Activated effector memory CD4-positive, alpha-beta T cell treated with anti-CD3 and anti-CD28 coated beads, Interleukin-2, amount 50 U/mL, for 16 hours (primary cell): ENCODE measurements around the gene FLG2.
"Not testable (repeated sequence)": the region's sequence is repeated elsewhere in the genome, so short reads cannot be mapped to it uniquely, and the experiment has no call there.

Experiments
- DNase-seq: peaks from one replicate; pipeline ENCODE4 v3.0.0-alpha.2; 2020

The FLG2 gene

DNA sequence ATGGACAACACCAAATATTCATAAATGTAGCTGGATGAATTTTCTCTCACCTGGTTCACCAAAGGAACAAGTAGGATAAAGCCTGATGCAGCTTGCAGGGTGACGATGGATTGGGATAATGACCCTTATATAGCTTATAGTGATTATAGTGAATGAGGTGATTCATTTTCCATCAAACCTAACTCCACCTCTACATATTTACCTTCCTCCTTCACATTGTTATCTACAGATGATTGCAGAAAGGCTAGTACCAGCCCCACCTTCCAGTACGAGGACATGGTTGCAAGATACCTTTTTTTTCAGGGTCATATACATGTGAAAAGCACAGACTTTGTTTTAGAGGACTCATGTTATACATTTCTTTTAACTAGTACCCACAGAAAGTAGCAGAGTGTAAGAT, at the start of gene FLG2:
Gene FLG2 (minus strand): TSS at position 101 of the 400 bp plus-strand sequence. CDS start 1,122 bp downstream, outside the sequence.
- DNase-seq: no peak

DNA sequence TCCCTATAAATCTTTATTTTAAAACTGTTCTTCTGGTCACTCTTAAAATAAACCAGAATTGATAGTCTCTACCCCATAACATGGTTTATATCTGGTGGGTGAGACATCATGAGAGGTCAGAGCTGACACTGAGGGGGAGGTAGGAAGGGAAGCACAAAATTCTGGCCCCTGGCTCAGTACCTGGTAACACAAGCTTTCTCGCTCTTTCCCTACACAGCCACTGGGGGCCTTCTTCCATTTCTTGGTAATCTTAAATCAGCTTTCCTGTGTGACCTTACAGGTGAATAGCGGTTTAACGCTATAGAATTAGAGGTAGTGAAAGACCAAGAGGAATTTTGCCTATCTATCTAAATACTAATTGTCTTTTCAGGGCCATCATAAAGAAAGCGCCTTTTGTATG, 48.9 kb upstream of the FLG2 start:
- no peak for DNase-seq

DNA sequence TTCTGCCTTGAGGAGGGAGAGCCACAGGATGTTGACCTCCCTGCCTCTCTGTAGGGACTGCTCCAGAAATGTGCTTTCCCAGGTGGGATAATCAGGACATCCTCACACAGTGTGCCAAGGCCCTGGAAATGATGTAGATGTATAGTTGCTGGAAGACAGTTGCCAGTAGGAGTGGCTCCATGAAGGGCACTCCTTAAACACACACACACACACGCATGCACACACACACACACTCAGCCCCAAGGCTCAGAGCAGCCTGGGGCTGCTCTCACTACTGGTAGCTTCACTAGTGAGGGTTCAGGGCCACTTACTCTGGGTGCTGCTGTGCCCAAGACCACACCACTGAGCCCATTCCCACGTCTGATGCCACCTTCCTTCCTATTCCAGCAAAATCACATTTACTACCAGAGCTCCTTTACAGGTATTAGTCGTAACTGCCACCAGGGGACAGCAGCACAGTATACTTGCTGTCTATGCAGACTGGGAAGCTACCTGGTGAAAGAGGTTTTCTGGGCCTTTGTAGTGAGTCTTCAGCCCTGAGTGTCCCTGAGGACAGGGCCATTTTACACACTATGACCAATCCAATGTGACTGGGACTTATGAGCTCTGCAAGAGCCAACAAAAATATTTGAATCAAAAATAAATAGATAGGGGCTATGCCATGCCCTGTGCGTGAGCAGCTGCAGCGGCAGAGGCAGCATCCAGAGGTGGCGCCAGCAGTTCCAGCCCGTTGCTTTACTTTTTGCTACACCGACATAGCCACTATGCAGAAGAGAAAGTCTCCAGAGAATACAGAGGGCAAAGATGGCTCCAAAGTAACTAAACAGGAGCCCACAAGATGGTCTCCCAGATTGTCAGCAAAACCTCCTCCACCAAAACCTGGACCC, 39.2 kb upstream of the FLG2 start:
- no peak for DNase-seq

DNA sequence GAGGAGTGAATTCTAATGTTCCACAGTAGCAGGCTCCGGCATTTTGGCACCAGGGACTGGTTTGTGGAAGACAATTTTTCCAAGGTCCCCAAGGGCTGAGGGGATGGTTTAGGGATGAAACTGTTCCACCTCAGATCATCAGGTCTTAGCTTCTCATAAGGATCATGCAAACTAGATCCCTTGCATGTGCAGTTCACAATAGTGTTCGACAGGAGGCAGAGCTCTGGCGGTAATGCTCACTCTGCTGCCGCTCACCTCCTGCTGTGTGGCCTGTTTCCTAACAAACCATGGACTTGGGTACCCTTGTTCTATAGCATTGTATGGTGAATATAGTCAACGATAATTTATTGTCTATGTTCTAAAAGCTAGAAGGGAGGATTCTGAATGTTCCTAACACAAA, 37.7 kb upstream of the FLG2 start:
- DNase-seq: no peak

DNA sequence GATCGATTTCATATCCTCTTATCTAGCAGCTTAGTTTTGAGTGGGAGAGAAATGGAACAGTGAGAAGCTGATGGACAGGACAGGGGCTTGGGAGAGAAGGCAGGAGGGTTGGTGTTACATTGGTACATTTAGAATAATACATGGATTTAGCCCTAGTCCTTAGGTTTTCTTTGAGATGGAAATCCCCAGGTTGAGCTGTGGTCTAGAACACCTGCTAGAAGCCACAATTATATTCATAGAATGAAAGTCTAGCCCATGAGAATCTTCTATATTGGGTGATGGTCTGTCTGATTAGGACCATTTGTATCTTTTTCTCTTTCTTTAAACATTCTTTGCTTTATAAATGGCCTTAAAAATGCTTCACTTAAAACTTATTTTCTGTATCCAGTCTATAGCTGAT, 34.3 kb upstream of the FLG2 start:
- DNase-seq: no peak

DNA sequence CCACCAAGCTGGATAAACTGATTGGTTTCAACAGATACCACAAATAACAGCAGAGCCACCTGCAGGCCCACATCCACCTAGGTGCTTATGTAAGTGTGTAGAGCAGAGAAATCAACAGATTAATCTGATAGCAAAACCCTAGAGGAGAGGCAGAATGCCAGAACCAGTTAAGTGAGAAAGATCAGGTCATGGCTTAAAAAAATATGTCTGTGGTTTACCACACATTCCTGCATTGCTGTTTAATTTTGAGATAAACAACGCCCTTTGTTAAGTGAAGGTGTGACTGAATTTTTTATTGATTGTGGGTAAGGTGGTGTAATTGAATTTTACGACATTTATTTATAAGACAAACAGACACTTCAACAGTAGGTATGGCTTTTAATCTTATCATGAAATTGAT, 33.1 kb upstream of the FLG2 start:
- DNase-seq: no peak

DNA sequence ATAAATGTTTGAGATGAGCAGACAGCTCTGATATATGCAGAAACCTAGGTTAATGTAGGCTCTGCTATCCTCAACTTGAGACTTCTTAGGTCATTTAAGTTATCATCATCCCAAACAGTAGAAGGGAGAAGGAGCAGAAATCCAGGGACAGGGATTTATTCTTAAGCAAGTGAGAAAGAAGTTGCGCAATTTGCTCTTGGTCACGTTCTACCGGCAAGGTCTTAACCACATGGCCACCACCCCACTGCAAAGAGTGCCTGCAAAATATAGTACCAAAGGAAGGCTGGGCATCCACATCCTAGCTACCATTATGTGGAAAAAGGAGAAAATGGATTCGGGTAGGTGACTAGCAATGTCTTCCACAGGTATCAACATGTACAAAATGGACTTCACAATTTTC, 29.1 kb upstream of the FLG2 start:
- no peak for DNase-seq

DNA sequence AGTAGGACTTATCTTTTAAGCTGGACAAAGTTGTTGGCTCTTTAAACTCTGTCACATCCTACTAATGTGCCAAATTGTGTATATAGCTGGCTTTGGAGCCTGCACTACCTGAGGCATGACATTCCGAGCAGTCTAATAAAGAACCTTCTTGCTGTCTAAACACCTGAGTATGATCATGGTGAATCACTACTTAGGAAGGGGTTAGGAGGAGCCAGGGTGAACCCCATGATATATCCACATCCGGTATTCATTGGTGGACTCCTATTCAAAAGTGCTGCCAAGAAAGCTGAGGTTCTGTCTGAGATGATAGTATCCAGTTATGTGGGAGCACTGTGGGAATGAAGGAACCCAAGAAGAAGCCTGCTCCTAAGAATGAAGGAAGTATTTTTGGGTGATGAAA, 27.1 kb upstream of the FLG2 start:
- no peak for DNase-seq

DNA sequence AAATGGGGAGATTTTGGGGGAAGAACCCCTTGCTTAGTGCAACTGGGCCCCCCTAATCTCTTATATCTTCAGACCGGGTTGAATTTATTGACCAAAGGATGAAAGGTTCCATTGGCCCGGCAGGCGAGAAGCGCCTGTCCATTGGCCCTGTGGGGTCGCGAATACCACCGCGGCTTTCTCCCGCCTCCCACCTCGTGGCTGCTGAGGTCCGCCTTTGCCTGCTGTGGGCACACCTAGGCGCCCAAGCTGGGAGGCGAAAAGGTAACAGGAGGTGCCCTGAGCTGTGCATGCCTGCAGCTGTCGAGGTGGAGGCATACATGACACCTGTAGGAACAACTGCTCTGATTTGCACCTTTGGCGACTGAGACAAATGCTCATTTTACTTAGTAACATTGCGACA, 21.1 kb upstream of the FLG2 start:
- DNase-seq: no peak

DNA sequence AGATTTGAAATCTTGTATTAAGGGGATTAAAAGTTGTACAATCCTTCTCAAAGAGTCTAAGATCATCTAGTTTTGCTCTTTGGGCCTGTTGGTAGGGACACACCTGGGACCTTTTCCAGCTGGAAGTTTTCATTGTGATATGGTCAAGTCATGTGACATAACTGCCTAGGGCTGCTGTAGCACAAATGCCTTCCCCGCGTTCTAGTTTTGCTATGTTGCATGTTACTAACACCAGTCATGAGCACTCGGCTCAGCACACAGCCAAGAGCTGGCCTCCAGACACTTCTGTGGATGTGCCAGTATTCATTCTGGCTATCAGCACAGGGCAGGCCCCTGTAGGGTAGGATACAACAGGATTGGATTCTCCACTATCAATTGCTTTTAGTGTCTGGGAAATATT, 14.6 kb upstream of the FLG2 start:
- no peak for DNase-seq

DNA sequence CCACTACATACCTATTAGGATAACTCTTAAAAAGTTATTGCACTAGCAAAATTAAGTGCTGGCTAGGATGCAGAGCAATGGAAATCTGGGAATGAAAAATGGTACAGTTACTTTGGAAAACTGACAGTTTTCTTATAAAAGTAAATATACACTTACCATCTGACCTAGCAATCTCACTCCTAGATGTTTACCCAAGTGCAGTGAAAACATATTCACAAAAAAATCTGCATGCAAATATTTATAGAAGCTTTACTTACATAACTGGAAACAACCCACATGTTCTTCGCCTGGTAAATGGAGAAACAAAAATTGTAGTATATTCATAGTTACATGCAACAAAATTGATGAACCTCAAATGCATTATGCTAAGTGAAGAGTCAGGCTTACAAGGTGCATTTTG, 12.9 kb upstream of the FLG2 start:
- DNase-seq: no peak

DNA sequence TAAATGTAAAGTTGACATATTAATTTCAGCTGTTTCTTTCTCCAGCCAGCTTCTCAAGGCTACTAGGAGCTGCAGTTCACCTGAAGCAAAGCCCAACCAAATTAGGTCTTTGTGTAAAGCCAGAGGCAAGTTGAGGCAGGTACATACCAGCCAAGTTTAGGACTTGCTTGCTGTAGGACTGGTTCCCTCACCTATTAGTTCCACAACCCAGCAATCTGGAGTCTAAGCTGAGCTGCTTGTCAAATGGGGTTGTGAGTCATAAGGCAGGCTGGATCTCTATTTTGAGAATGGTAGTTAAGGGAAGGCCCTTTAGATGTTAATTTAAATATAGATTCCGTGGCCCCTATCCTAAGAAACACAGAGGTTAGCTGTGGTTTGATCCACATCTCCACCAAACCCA, 7.6 kb upstream of the FLG2 start:
- no peak for DNase-seq

DNA sequence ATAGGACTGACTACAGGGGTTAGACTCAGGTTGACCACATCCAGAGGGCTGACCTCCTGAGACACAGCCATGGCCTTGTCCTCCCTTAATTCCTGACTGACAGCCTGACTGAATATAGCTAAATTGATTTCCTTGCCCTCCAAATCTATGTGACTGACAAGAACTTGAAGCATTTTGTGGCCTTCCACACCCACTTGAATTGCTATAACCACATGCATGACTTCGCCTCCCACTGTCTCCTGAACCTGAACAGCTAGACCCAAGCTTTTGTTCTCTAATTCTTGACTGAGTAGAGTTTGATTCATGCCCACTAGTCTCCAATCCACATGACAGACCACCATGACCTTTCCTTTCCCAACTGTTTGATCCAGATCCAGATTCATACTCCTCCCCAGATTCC, 3.1 kb downstream of the FLG2 start:
- DNase-seq: no peak

DNA sequence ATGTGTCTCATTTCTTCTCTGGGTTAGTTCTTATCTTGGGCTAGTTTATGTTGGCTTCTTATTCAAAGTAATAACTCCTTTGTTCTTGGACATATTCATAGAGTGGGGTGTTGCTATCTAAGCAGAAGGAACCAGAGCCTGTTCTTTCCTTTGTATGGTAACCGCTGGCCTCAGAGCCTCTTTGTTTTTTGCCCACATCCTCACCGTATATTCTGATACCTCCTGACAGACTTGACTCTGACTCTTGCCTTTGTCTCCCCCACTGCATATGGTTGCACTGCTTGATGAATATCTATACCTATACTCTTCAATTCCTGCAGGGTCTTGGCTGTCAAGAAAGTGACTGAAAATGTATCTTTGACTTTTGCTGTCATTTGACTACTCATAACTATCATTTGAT, 10.2 kb downstream of the FLG2 start:
- no peak for DNase-seq

DNA sequence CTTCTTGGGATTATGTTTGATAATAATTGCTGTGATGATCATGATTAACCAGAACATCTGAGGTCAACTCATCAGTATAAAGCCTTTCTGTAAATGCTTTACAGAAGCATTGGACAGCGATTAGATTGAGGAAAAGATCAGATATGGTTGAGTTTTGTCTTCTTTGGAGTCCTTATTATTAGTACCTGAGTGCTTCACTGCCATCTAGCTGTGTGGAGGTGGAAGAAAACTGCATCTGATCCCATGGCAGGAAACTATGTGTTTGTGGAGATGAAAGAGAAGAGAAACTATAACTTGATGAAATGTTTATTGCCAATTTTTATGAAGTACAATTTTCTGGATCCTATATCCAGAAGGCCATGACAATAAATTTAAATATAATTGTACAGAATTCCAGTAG, 11.4 kb downstream of the FLG2 start:
- no peak for DNase-seq

DNA sequence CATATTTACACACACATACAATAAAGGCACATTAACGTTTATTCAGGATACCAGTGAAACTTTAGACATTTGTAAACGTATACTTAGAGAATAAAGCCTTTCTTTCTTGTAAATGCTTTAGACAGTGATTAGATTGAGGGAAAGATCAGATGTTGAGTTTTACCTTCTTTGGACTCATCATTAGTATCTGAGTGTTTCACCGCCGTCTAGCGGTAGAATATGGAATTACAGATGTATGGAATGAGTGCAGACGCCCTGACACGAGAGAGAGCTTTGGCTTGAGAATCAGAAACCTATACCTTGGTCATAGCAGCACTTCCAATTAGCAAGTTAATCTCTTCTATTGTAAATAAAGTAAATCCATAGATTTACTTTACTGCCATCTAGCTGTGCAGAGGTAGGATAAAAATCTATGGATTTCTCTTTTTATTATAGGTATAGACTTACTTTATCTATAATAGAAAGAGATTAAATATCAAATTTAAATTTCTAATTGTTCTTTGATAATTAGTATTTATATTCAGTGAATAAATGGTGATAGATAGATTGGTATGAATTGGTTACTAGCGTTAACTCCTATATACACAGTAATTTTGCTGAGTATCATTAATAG, 12.6 kb downstream of the FLG2 start:
- DNase-seq: peak; percentile 67

DNA sequence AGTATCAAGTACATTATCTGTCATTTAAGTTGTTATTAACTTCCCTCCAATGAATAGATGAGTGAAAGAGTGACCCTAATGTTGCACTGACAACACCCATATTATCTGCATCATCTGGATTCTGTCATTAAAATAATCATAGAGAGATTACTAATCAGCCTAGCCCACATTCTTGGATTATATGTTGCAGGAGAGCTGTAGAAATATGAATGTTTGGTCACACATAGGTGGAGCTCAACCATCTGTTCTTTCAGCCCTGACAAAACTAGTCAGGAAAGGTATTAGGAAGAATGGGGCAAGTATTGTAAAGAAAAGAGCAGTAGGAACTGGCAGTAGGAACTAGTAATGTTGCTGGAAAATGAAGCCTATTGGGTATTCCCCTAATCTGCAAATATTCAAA, 15.4 kb downstream of the FLG2 start:
- no peak for DNase-seq

DNA sequence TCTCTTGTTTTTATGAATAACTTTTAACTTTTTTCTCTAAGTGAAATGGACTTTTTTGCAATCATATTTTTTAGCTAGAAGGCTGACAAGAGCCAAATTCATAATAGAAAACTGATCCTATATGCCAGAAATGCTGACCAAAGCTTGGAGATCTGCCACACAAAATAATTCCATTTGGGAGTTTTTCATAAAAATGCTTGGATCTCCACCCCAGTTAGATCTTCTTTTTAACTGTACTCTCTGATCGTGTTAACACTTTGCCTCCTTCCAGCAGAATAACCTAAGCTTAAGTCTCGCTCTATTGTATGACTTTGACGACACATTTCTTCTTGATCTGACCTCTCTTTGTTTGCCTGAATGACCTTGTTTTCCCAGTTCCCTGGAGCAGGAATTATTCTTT, 16.8 kb downstream of the FLG2 start:
- DNase-seq: no peak

DNA sequence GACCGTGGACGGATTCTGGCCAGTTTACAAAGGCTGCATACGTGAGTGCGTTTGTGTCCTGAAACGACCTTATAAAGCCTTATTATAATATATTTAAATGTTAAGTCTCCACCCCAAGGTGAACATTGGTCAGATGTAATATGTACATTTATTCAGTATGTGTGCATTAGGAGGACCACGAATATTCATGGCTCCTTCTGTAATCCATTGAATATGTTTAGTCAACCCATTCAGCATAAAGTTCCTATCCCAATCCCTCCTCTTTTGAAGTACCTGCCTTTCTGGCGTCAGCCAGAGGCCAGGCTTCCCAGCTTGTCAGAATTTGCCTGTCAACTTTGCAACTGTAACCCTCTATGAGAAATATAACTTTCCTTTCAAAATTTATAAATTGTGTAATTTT, 24.4 kb downstream of the FLG2 start:
- DNase-seq: no peak

DNA sequence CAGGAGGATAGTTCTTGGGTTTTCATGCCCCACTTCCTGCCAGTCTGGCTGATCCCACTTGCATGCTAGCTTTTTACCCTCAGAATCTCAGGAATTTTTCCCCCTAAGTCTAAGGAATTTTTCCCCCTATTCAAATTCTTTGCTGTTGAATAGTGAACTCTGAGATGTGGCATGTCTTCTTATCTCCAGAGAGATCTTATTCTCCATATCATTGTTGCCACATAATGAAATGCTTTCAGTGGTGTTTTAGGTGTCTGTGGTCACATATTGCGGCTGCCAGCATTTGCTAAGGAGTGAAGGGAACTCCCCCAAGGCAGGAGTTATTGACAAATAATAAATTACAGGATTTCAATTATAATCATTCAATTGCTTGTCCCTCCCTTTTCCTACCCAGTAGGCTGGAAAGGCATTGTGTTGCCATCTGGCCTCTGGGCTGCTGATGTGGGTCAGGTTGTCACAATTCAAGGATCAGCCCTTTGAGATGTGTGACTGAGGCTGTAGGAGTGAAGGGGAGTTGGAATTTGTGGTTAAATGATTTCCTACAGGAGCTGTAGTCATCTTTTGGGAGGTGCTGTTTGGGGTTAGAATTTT, 30.9 kb downstream of the FLG2 start:
- DNase-seq: no peak

DNA sequence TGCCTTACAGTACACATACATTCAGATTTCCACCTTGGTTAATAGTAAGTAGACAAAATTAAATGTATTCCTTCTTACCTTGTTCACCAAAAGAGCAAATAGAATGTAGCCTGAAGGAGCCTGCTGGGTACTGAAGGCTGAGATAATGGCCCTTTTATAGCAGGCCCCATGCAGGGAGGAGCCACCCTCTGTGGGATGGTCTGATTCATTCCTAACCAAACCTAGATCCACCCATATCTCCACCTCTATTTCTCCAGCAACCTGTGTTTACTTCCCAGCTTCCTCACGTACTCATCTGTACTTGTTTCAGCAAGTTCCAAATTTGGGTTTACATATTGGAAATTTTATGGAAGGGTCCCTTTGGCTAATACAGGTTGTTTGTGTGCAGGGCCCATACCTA, 34.7 kb downstream of the FLG2 start, which contains the start of gene FLG:
Gene FLG (minus strand): TSS at position 129 of the 400 bp plus-strand sequence. CDS start 9,783 bp downstream, outside the sequence.
- DNase-seq: no peak

DNA sequence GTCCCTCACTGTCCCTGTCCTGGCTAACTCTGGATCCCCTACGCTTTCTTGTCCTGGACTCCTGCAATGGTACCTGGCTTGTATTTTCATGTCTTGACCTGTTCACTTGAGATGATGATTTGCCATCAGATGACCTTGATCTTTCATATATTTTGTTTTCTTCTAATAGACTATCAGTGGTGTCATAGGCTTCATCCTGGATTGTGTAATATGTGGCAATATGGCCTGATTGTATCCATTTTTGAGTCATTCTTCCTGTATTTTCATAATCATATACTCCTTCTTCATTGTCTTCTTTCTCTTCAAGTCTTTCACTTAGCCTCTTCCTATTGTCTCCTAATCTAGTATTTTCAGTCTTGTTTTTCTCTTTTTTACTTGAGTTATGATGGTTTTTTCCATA, 45.8 kb downstream of the FLG2 start:
- no peak for DNase-seq

DNA sequence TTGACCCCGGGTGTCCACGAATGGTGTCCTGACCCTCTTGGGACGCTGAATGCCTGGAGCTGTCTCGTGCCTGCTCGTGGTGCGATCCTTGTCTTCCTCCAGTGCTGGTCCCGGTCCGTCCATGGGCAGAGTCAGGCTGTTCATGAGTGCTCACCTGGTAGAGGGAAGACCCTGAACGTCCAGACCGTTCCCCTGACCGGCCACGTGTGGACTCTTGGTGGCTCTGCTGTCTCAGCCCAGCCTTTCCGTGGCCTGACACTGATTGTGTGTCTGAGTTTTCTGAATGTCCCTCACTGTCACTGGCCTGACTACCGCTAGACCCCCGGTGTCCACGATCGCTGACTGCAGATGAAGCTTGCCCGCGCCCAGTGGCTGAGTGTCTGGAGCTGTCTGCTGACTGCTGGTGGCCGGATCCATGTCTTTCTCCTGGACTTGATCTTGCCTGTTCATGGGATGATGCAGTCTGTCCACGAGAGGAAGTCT, 46.4 kb downstream of the FLG2 start:
- peak; percentile 50 for DNase-seq

DNA sequence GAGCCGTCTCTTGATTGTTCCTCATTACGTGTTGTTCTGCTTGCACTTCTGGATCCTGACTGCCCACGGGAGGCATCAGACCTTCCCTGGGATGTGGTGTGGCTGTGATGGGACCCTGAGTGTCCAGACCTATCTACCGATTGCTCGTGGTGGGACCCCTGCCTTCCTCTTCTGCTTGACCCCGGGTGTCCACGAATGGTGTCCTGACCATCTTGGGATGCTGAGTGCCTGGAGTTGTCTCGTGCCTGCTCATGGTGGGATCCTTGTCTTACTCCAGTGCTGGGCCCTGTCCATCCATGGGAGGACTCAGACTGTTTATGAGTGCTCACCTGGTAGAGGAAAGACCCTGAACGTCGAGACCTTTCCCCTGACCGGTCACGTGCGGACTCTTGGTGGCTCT, 47.6 kb downstream of the FLG2 start:
- DNase-seq: not testable (repeated sequence)
